GM12872 (cell line): ENCODE data around the gene ABCC8.

Experiments
- TF ChIP-seq, protein P1 (sequence below): IDR thresholded peaks from 3 replicates; pipeline ENCODE4 v1.5.1; 2011; ENCODE audit warnings: low read depth, mild to moderate bottlenecking, low read length, moderate library complexity; ENCODE audit not compliant: insufficient read depth

Gene ABCC8

DNA sequence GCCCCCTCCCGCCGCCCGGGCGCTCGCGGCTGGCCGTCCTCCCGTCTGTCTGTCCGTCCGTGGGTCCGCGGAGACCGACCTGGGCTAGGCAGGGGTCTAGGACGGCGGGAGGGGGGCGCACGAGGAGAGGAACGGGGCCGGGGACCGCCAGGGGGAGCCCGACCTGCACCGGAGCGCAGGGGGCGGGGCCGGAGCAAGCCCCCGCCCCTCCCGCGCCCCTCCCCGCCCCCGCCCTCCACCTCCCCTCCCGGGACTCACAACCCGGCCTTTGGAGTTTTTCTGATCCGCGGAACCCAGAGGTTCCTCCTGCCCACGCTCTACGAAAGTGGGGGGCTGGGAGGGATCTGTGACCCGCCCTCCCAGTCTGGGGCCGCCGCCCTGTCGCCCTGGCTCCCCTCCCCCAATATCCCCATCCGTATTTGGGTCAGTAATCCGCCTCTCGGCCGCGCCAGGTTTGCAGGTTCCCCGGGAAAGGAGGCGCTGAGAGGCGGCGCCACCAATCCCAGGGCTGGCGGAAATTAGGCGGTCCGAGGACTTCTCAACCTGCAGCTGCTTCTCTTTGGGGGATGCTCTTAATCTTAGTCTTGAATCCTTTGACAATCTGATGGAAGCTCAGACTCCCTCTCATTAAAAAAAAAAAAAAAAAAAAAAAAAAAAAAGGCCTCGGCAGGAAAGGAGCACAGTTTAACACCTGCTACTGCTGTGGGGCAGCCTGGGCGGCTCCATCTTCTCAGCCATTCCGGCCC, 87.3 kb downstream of the ABCC8 start:
- TF ChIP-seq, protein P1, sequence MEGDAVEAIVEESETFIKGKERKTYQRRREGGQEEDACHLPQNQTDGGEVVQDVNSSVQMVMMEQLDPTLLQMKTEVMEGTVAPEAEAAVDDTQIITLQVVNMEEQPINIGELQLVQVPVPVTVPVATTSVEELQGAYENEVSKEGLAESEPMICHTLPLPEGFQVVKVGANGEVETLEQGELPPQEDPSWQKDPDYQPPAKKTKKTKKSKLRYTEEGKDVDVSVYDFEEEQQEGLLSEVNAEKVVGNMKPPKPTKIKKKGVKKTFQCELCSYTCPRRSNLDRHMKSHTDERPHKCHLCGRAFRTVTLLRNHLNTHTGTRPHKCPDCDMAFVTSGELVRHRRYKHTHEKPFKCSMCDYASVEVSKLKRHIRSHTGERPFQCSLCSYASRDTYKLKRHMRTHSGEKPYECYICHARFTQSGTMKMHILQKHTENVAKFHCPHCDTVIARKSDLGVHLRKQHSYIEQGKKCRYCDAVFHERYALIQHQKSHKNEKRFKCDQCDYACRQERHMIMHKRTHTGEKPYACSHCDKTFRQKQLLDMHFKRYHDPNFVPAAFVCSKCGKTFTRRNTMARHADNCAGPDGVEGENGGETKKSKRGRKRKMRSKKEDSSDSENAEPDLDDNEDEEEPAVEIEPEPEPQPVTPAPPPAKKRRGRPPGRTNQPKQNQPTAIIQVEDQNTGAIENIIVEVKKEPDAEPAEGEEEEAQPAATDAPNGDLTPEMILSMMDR = peak; percentile 59; the same call in 2 of the 3 replicates

DNA sequence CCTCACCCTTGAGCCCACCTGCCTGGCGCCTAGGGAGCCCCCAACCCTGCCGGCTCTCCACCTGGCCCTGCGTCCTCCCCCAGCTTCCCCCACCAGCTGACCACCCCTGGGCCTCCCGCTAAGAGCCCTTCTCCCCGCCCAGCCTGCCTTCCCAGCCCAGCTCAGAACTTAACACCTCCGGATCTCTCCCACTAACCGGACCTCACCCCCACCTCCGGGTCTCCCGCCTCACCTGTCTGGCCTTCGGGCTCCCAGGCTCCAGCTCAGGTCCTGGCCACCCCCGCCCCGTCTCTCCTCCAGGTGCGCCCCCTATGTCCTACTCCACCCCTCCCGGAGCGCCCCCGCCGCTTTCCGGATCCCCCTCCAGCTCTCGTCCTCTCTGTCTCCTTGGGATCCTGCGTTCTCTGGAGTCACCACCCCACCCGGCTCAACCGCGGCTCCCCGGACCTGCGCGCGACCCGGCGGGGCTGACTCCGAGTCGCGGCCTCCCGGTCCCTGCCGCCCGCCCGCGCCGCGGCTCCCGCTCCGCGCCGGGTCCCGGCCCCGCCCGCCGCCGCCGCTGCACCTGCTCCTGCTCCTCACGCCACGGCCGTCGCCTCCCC, 87.9 kb downstream of the ABCC8 start, which contains the start of gene KCNJ11:
Gene KCNJ11, minus strand, starts transcription at position 51 of the 602 bp plus-strand sequence. CDS start 568 bp downstream, outside the sequence.
- TF ChIP-seq, protein P1 = 0 out of 3 replicates have a peak, but pooled peaks have one; percentile 1

DNA sequence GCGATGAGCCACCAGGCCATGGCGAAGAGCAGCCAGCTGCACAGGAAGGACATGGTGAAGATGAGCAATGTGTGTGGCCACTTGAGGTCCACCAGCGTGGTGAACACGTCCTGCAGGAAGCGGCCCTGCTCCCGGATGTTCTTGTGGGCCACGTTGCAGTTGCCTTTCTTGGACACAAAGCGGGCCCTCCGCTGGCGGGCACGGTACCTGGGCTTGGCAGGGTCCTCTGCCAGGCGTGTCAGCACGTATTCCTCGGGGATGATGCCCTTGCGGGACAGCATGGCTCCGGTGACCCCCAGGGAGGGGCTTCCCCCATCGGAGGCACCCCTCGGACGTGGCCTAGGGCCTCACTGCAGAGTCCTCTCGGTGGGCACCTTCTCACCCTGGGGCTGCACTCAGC, 88.8 kb downstream of the ABCC8 start:
- TF ChIP-seq, protein P1 = no peak

DNA sequence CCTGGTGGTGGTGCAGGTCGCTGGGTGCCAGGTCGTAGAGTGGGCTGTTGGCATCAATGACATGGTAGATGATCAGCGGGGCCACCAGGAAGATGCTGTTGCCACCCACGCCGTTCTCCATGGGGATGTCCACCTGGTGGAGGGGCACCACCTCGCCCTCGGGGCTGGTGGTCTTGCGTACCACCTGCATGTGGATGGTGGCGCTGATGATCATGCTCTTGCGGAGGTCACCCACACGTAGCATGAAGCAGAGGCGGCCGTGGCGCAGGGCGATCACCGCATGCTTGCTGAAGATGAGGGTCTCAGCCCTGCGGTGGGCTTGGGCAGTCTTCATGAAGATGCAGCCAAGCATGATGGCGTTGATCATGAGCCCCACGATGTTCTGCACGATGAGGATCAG, 89.4 kb downstream of the ABCC8 start:
- TF ChIP-seq, protein P1 = no peak

- TF ChIP-seq, protein P1 = peak; percentile 84
These were observed 90.1 kb downstream of the ABCC8 start for GRCh38 chr11:17386331-17387084.

DNA sequence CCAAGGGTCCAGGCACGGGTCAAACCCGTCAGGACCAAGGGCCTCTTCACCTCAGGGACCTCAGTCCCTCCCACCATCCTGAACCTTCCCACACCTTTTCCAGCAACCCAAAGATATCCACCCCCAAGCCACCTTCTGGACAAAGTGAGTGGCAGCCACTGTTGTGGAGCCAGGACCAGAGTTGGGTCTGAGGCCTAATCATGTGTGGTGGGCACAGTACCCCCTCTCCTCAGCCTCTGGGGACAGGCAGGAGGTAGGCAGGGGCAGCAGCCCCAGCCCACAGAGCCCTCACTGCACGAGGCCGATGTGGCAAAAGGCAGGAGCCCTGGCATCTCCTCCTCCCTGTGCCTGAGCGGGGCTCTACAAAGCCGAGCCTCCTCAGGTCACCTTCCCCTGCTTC, 90.7 kb downstream of the ABCC8 start:
- TF ChIP-seq, protein P1 = no peak

DNA sequence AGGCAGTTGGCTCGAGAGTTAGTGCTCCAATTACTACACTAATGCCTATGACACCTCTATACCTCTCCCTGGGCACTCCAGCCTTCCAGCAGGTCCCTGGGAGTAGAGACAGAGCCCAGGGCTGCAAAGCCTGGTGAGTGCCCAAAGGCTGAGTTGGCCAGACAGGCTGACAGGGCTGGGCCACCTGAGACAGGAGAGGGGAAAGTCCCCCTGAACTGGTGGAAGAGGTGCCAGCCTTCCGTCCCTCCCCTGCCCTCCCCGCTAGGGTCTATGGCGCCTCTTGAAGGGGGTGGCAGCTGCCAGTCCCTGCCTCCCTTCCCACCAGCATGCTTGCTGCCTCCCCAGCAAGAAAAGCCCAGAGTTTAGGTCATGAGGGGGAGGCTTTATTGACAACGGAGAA, 91.2 kb downstream of the ABCC8 start:
- TF ChIP-seq, protein P1 = no peak
